GM12864 (cell line): ENCODE measurements around the gene CDK15.
A peak's percentile ranks its signal among the peaks of the same experiment; 100 is the strongest.

Source experiments
- DNase-seq: peaks from one replicate; pipeline ENCODE4 v3.0.0-alpha.2; 2011; ENCODE audit warnings: low read depth
- H3K4me3 ChIP-seq: 2 replicates; pipeline ENCODE4 v1.5.1; 2011; ENCODE audit warnings: mild to moderate bottlenecking, low read depth, low read length, control low read depth
- TF ChIP-seq, protein P1 (sequence below): IDR thresholded peaks from 2 replicates; pipeline ENCODE4 v1.5.1; 2011; ENCODE audit warnings: low read depth, mild to moderate bottlenecking, moderate library complexity, low read length, control low read depth, inconsistent platforms; ENCODE audit errors: missing control alignments

Gene CDK15

DNA sequence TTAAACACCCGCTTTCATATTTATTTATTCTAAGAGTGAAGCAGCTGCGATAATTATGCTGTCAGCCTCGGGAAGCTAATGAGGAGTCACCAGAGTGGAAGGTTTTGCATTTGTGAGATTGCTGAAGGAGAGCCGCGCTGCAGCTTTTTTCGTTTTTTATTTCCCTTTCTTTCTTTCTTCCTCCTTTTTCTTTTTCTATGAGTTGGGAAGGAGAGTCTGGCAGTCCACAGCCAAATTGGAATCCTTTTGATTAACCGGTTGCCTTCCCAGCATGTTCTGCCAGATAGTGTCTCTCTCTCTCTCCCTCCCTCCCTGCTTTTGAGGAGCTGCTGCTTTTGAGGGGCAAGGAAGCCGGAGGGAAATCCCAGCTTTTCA, 82.1 kb downstream of the CDK15 start:
- DNase-seq, result no peak
- H3K4me3 ChIP-seq, result no peak overlapping the region
- TF ChIP-seq, protein P1, sequence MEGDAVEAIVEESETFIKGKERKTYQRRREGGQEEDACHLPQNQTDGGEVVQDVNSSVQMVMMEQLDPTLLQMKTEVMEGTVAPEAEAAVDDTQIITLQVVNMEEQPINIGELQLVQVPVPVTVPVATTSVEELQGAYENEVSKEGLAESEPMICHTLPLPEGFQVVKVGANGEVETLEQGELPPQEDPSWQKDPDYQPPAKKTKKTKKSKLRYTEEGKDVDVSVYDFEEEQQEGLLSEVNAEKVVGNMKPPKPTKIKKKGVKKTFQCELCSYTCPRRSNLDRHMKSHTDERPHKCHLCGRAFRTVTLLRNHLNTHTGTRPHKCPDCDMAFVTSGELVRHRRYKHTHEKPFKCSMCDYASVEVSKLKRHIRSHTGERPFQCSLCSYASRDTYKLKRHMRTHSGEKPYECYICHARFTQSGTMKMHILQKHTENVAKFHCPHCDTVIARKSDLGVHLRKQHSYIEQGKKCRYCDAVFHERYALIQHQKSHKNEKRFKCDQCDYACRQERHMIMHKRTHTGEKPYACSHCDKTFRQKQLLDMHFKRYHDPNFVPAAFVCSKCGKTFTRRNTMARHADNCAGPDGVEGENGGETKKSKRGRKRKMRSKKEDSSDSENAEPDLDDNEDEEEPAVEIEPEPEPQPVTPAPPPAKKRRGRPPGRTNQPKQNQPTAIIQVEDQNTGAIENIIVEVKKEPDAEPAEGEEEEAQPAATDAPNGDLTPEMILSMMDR, result no peak

GRCh38 chr2:201890453-201890852, 84.1 kb downstream of the CDK15 start:
- TF ChIP-seq, protein P1, result no peak
- no peak for DNase-seq

DNA sequence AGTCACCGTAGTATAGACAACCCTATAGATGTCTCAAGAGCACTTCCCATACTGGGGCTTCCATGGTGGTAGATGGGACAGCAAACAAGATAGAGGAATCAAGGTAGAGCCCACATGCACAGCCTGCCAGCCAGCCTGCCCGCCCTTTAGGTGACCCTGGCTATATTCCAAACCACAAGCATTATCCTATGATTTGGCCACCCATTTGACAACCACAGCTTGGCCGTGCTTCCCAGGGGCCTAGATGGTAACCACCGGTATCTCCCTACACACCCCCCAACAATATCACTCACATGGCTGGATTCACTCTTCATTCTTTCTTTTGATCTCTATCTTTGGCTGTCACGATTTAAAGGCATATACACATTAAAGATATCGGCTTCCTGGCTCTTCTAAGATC, 85.3 kb downstream of the CDK15 start:
- no peak for DNase-seq
- H3K4me3 ChIP-seq, result no peak overlapping the region
- TF ChIP-seq, protein P1, result no peak

More at GRCh38 chr2:201890453-201890852, 84.1 kb downstream of the CDK15 start:
- H3K4me3 ChIP-seq, result no peak overlapping the region

GRCh38 chr2:201892516-201892915, 86.2 kb downstream of the CDK15 start:
- H3K4me3 ChIP-seq, result no peak overlapping the region
- TF ChIP-seq, protein P1, result no peak
- DNase-seq, result no peak

- TF ChIP-seq, protein P1, result no peak
- no peak overlapping the region for H3K4me3 ChIP-seq
- DNase-seq, result no peak
These were observed 94.0 kb downstream of the CDK15 start for GRCh38 chr2:201900362-201900761.

- H3K4me3 ChIP-seq, result no peak overlapping the region
- TF ChIP-seq, protein P1, result peak; percentile 6
- DNase-seq, result no peak
These were observed 95.4 kb downstream of the CDK15 start for GRCh38 chr2:201901786-201902185.

- no peak overlapping the region for H3K4me3 ChIP-seq
- TF ChIP-seq, protein P1, result no peak
- peak; percentile 43 for DNase-seq
These were observed 98.4 kb downstream of the CDK15 start for GRCh38 chr2:201904538-201905420.
